ENCODE measurements around the gene ARHGEF28. TPM values are rescaled to one million over a fixed set of nuclear protein-coding genes. Genes with fewer than 3 reads are reported as not detected.

The ARHGEF28 gene
- total RNA-seq, 6 donors from 2014 or later = 14.4 to 47.1 (median 24.4) TPM

- Histone ChIP-seq H3K4me3 (no peak overlapping the region), H3K36me3 (no peaks in the 10 kb centered on the region), H3K9me3 (no peaks in the 10 kb centered on the region), H3K27ac (no peak overlapping the region), H3K27me3 (no peaks in the 10 kb centered on the region), H3K4me1 (peaks cover 0 to 10% (median 0%) of the 10 kb centered on the region in 4 donors)
- ATAC-seq (ENCODE audit: low FRiP score in 2 of 2) (no peak), DNase-seq (no peak)
- 88 to 91% methylated on average over 4 of the region's 4 CpGs for WGBS, 2 donors
- TF ChIP-seq EP300 (IDR thresholded peaks at IDR 0.05) = no peak
- no peak for TF ChIP-seq POLR2A (IDR thresholded peaks at IDR 0.05)
- no peak for TF ChIP-seq CTCF (IDR thresholded peaks at IDR 0.05)
- TF ChIP-seq POLR2AphosphoS5 (IDR thresholded peaks at IDR 0.05) = no peak
These were observed 227.1 kb downstream of the ARHGEF28 start for GRCh38 chr5:73853091-73853490.

- H3K4me1 ChIP-seq = peaks cover 0 to 10% (median 9%) of the 10 kb centered on the region in 4 donors
- H3K9me3 ChIP-seq = no peaks in the 10 kb centered on the region
- ATAC-seq (ENCODE audit: low FRiP score in 2 of 2) (no peak), DNase-seq (no peak)
- H3K27ac ChIP-seq = no peak overlapping the region
- 44% methylated on average over 5 of the region's 5 CpGs for WGBS, 2 donors
- H3K27me3 ChIP-seq = no peaks in the 10 kb centered on the region
- no peak overlapping the region for H3K4me3 ChIP-seq
- TF ChIP-seq POLR2AphosphoS5 (IDR thresholded peaks at IDR 0.05) (peak in 1 of 2 donors; percentile 15), EP300 (IDR thresholded peaks at IDR 0.05) (no peak)
- no peaks in the 10 kb centered on the region for H3K36me3 ChIP-seq
These were observed 231.0 kb downstream of the ARHGEF28 start for GRCh38 chr5:73856997-73857396.

GRCh38 chr5:73857446-73857845 is 231.4 kb downstream of the ARHGEF28 start:
- DNase-seq (no peak), ATAC-seq (ENCODE audit: low FRiP score in 2 of 2) (no peak)
- Histone ChIP-seq H3K4me1 (peaks cover 0 to 15% (median 9%) of the 10 kb centered on the region in 4 donors), H3K27ac (no peak overlapping the region), H3K36me3 (no peaks in the 10 kb centered on the region), H3K9me3 (no peaks in the 10 kb centered on the region), H3K27me3 (no peaks in the 10 kb centered on the region), H3K4me3 (no peak overlapping the region)
- no peak for TF ChIP-seq CTCF (IDR thresholded peaks at IDR 0.05)
- TF ChIP-seq POLR2A (IDR thresholded peaks at IDR 0.05) = no peak
- TF ChIP-seq EP300 (IDR thresholded peaks at IDR 0.05) = no peak
- no peak for TF ChIP-seq POLR2AphosphoS5 (IDR thresholded peaks at IDR 0.05)
- 68 to 76% methylated on average over 3 of the region's 3 CpGs for WGBS, 2 donors

GRCh38 chr5:73858054-73858453 is 232.1 kb downstream of the ARHGEF28 start:
- TF ChIP-seq EP300 (IDR thresholded peaks at IDR 0.05) = no peak
- TF ChIP-seq POLR2AphosphoS5 (IDR thresholded peaks at IDR 0.05) = no peak
- TF ChIP-seq POLR2A (IDR thresholded peaks at IDR 0.05) = no peak
- no peak for TF ChIP-seq CTCF (IDR thresholded peaks at IDR 0.05)
- Histone ChIP-seq H3K36me3 (no peaks in the 10 kb centered on the region), H3K27me3 (no peaks in the 10 kb centered on the region), H3K4me1 (peaks cover 0 to 15% (median 9%) of the 10 kb centered on the region in 4 donors), H3K27ac (no peak overlapping the region), H3K9me3 (no peaks in the 10 kb centered on the region), H3K4me3 (no peak overlapping the region)
- no peak for ATAC-seq (ENCODE audit: low FRiP score in 2 of 2)
- WGBS, 2 donors = 77 to 81% methylated on average over 4 of the region's 4 CpGs
- no peak for DNase-seq

GRCh38 chr5:73858776-73859175 is 232.8 kb downstream of the ARHGEF28 start:
- no peak for DNase-seq

More at GRCh38 chr5:73858776-73859175, 232.8 kb downstream of the ARHGEF28 start:
- 80 to 84% methylated on average over 3 of the region's 3 CpGs for WGBS, 2 donors
- H3K27me3 ChIP-seq = no peaks in the 10 kb centered on the region
- TF ChIP-seq POLR2AphosphoS5 (IDR thresholded peaks at IDR 0.05) (no peak), EP300 (IDR thresholded peaks at IDR 0.05) (no peak), CTCF (IDR thresholded peaks at IDR 0.05) (no peak), POLR2A (IDR thresholded peaks at IDR 0.05) (no peak)
- no peak for ATAC-seq (ENCODE audit: low FRiP score in 2 of 2)
- no peaks in the 10 kb centered on the region for H3K9me3 ChIP-seq
- no peaks in the 10 kb centered on the region for H3K36me3 ChIP-seq
- H3K4me1 ChIP-seq = peaks cover 0 to 15% (median 10%) of the 10 kb centered on the region in 4 donors
- peak overlapping the region in 1 of 4 donors; percentile 14 for H3K27ac ChIP-seq
- no peak overlapping the region for H3K4me3 ChIP-seq

All from upper lobe of left lung (tissue), 6 donors.